HG03558 (cell line): Measurements from ENCODE around the gene WDPCP.
"Not testable (repeated sequence)": the region's sequence is repeated elsewhere in the genome, so short reads cannot be mapped to it uniquely, and the experiment has no call there.

Experiments
- ATAC-seq: cut with Tn5 transposase; IDR thresholded peaks from one replicate; pipeline ENCODE4 v1.9.1; 2021; ENCODE audit warnings: moderate number of reproducible peaks; ENCODE audit not compliant: unreplicated experiment; ENCODE audit errors: extremely low read depth

Gene WDPCP

DNA sequence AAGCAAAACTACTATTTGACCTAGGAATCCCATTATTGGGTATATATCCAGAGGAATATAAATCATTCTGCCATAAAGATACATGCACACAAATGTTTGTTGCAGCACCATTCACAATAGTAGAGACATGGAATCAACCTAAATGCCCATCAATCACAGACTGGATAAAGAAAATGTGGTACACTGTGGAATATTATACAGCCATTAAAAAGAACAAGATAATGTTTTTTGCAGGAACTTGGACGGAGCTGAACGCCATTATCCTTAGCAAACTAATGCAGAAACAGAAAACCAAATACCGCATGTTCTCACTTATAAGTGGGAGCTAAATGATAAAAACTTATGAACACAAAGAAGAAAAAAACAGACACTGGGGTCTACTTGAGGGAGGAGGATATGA, 185.4 kb downstream of the WDPCP start:
- not testable (repeated sequence) for ATAC-seq

DNA sequence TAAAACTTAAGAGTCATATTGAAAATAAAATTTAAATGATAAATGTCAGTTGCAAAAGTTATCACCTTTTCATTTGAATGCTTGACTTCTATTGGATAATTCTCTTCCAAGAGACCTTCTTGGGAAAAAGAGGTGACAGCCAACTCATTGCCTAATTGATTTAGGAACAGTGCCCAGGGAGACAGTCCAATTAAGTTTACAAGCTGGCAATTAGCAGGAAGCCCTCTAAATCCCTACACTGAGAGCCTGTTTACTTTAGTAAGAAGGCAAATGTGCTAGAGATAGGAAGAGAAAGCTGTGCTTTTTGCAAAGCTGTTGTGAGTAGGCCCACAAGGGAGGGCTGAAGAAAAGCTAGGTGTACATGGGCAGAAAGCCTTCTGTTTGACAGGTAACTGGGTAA, 189.1 kb downstream of the WDPCP start:
- no peak for ATAC-seq

DNA sequence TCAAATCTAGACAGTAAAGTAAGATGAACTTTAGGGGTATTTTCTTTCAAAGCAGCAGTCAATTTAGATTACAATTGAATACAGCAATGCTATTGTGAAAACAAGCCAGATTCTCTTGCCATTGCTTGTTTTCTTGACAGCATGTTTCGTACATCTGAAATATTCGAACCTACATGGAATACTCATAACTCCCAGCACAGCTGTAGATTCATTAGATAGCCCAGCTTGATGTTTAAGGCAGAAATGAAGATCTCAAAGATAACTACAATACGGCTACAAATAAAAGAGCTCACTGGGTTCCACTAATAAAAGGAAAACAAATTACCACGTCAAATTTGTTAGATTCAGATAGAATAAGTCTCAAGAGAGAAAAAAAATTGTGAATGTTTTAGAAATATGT, 208.8 kb downstream of the WDPCP start:
- ATAC-seq: no peak

DNA sequence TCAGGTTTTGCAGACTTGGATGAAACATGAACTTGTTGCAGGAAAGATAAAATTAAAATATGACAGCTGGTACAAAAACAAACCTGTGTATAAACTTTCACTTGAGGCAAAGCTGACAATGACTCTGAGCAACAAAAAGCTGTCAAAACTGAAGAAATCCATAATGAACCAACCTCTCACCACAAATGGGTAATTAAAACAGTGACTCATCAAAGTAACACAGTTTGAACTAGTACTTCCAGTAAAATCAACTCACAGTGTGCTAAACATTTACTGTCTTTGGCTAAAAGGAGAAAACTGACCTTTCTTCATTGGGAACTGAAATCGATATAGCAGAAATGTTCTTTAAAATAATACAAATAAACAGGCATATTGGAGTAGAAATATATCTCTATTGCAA, 209.7 kb downstream of the WDPCP start:
- no peak for ATAC-seq

DNA sequence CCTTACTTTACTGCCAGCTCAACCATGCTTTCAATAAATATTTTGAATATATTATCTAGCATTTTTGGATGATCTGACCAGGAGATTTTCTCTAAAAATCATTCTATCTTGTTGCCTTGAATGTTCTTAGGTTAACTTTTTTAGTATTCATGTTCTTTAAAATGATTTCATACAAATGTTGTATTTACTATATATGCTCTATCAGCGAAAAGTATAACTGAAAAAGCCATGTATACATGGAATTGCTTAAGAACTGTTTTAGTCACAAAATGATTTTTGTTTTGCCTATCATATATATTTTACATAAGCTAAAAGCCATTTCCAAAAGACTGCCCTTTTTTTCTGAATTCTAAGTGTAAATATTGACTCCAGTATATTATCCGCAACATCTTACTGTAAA, 213.9 kb downstream of the WDPCP start:
- no peak for ATAC-seq

DNA sequence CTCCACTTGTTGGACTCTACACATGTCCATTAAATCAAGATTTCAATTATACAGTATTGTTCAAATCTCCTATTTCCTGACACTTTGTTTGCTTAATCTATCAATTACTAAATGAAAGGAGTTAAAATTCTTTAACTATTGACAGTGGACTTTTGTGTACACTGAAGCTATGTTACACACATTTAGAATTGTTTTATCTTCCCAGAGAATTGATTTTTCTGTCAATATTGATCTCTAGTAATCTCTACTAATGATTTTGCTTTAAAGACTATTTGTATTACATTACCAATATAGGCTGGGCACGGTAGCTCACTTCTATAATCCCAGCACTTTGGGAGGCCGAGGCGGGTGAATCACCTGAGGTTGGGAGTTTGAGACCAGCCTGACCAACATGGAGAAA, 215.7 kb downstream of the WDPCP start:
- no peak for ATAC-seq

DNA sequence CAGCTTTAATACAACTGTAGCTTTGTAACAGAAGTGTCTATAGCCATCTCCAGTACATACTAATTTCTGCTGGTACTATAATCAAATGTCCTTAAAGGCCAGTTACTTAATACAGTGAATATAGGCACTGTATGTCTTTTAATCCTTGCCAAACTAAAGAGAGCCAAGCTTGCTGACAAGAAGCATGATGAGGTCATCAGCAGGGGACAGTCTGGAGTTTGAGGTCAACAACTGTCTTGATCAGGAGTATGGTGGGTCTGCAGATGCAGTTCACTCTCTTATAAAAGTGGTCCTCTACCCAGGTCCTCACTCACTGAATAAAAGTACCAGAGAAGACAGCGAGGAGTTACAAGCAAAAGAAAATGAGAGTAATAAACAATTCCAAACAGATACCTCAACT, 219.1 kb downstream of the WDPCP start:
- no peak for ATAC-seq

DNA sequence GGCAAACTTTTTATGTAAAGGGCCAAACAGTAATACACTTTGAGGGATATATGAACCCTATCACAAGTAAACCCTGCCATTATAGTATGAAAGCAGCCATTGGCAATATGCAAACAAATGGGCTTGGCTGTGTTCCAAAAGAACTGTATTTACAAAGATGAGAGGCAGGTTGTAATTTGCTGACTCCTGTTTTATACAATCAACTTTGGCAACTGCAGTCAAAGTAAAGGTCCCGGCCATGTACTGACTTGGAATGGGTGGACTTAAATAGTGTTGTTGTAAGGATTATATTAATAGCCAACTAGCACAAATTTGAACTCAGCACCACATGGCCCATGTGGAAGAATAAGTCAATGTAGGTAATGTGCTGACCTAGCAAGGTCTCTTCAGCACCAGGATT, 223.4 kb downstream of the WDPCP start:
- no peak for ATAC-seq

DNA sequence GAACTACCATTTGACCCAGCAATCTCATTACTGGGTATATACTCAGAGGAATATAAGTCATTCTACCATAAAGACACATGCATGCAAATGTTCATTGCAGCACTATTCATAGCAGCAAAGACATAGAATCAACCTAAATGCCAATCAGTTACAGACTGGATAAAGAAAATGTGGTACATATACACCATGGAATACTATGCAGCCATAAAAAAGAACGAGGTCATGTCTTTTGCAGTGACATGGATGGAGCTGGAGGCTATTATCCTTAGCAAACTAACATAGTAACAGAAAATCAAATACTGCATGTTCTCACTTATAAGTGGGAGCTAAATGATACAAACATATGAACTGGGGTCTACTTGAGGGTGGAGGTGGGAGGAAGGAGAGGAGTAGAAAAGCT, 230.6 kb downstream of the WDPCP start:
- ATAC-seq: not testable (repeated sequence)

DNA sequence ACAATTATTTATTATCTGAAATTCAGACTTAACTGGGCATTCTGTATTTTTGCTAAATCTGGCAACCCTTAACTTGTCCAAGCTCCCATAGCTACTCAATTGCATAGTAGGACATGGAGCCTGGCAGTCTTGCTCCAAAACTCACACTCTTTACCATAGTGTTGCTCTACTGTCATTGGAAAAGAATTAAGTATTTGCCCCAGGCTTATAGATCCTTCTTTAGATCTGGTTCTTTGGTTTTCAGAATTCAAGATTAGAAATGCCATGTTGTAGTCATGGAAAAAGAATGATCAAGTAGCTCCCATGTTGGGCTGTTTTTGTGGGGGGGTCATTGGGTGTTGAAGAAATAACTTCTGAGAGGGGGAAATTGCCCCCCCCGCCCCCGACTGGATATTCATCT, 240.9 kb downstream of the WDPCP start:
- ATAC-seq: no peak

DNA sequence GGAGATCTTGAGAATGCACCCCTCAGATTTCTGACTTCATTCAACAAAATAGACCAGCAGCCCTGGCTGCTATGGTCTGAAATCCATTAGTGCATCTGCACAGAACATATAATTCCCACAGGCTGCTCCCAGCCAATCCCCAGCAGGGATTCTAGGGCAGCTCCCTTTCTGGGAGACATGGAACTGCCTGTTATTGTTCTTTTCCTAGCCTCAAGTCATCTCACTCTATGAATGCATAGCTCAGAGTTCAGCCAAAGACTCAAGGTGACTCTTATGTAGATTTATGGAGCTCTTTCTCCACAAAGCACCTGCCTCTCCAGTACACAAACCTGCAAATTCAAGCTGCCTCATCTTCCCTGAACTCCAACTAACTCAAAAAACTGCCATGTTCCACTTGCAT, 241.9 kb downstream of the WDPCP start:
- no peak for ATAC-seq

DNA sequence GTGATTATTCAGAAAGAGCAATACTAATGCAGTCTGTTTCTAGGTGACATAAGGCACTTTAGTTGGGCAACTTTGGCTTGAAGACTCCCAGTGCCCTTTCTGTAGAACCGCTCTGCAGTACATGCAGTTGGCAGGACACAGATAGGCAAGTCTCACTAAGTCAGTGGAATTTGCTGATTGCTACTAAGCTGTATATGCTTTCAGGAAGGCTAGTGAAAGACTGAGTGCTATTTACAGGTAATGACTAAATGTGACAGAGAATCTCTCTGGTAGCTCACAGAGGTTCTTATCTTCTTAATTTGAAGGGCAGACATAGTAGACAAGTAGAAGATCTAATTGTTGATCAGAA, 243.0 kb downstream of the WDPCP start:
- ATAC-seq: no peak

DNA sequence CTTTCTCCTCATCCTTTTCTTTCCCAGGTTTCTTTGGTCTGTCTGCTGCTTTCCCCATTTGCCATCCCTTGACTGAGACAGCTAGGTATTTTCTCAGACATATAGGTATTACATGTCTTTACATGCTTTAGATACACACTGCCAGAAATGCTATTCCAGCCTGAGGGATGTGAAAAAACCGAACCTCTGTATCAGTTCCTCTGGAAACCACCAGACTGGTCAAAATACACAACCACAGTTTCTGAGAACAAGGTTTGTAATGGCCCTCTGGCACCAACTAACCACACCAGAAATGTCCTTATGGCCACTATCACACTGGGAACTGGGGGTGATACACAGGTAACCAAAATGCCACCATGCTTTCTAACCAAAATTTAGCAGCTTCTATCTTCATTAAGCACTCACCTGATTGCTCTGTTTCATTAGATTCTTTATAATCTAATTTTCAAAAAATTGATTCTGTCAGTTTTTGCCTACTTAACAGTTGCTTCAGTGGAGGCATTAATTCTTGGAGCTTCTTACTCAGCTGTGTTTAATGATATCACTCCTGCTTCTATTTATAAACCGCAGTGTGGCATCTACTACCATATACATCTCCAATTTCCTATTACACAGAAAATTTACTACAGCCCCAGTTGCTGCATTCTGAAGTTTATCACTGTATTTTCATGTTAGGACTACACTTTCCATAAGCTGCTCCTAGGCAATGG, 243.5 kb downstream of the WDPCP start:
- ATAC-seq: no peak

DNA sequence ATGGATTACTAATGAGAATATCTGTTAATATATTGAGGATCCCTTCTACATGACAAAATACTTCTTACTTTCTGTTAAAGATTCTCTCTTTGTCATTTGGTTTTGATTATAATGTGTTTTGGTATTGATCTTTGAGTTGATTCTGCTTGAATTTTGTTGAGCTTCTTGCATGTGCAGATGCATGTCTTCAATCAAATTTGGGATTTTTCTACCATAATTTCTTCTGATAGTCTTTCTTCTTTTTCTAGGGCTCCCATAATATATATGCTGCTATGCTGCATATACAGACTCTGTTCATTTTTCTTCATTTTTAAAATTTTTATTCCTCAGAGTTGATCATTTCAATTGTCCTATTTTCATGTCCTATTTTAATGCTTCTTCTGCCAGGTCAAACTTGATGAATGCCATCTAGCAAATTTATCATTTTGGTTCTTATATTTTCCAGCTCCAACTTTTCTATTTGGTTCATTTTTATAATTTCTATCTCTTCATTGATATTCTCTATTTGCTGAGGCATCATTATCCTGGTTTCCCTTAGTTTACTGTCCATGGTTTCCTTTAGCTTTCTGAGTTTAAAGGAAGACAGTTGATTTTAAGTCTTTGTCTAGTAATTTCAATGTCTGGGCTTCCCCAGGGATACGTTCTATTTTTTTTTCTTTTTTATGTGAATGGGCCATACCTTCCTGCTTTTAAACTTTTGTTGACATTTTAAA, 244.7 kb downstream of the WDPCP start:
- no peak for ATAC-seq

DNA sequence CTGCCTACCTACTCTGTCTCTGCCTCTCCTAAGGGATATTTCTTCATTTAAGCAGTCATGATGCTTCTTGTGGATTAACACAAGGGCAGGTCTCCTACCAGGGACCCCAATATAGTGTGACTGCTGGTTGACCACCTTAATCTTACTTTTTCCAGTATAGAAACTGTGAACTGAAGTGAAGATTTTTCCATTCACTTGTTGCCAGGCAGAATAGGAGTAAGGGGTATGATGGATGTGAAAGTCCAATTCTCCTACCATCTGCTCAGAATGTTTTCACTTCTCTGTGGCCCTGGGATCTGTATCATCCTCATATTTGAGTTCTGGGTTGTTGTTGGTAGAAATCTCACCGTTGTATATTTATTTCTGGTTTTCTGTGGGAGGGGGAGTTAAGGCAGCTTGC, 247.8 kb downstream of the WDPCP start:
- no peak for ATAC-seq

DNA sequence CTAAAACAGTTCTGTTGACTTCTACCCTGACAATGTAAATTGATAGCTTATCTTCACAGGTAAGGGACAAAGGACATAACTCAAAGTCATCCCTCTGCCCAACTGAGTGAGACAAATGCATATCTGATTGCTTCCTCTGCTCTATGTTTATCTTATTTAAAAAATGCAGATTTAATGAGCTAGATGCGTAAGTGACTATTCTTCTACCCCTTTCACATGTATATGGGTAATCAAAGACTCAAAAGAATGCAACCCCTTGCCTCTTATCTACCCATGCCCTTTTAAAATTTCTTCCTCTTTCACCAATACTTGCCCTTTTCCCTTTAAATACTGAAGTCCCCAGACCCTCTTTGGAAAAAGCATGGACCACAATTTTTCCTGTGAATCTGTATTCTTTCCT, 253.4 kb downstream of the WDPCP start:
- ATAC-seq: no peak

DNA sequence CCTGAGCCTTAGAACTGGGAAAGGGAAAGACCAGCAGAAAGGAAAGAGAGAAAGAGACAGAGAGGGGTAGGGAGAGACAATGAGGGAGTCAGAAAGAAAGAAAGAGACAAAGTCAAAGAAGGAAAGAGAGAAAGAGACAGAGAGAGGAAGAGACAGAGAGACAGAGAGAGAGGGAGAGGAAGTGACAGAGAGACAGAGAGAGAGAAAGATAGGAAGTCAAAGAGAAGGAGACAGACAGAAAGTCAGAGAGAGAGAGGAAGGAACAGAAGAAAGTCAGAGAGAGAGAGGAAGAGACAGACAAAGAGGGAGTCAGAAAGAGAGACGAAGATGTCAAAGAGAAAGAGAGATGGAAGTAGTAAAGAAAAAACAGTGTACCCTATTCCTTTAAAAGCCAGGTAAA, 261.8 kb downstream of the WDPCP start:
- ATAC-seq: no peak

DNA sequence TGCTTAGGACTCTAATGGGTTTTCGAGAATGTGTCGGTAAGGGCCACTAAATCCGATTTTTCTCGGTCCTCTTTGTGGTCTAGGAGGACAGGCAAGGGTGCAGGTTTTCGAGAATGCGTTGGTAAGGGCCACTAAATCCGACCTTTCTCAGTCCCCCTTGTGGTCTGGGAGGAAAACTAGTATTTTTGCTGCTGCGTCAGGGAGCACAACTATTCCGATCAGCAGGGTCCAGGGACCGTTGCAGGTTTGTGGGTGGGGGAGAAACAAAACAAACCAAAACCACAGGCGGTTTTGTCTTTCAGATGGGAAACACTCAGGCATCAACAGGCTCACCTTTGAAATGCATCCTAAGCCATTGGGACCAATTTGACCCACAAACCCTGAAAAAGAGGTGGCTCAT, 264.6 kb downstream of the WDPCP start:
- not testable (repeated sequence) for ATAC-seq

DNA sequence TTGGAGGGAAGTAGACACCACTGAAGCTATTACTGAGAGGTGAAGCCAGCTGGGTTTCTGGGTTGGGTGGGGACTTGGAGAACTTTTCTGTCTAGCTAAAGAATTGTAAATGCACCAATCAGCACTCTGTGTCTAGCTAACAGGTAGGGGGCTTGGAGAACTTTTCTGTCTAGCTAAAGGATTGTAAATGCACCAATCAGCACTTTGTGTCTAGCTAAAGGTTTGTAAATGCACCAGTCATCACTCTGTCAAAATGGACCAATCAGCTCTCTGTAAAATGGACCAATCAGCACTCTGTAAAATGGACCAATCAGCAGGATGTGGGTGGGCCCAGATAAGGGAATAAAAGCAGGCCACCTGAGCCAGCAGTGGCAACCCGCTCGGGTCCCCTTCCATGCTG, 266.3 kb downstream of the WDPCP start:
- ATAC-seq: not testable (repeated sequence)

DNA sequence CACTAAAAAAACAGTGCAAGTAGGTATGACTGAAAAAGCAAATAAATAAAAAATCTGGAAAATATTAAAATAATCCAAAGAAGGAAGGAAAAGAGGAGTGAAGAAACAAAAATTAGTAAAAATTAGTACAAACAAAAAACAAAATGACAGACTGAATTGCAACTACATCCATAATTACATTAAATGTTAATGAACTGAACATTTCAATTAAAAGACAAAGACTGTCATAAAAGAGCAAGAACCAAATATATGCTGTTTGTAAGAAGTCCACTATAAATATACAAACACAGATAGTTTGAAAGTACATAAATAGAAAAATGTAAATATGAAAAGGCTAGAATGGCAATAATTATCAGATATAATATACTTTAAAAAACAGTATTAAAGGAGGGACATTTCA, 267.6 kb downstream of the WDPCP start:
- no peak for ATAC-seq

DNA sequence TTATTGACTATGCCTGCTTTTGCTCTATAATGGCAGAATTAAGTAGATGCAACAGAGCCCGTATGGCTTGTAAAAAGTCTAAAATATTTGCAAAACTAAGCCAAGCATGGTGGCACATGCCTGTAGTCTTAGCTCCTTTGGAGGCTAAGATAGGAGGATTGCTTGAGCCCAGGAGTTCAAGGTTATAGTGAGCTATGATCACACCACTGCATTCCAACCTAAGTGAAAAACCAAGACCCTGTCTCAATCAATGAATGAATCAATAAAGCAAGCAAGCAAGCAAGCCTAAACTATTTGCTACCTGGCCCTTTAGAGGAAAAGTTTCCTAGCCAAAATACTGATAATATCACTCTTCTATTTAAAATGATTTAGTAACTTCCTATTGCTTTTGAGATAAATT, 277.7 kb downstream of the WDPCP start:
- ATAC-seq: no peak

DNA sequence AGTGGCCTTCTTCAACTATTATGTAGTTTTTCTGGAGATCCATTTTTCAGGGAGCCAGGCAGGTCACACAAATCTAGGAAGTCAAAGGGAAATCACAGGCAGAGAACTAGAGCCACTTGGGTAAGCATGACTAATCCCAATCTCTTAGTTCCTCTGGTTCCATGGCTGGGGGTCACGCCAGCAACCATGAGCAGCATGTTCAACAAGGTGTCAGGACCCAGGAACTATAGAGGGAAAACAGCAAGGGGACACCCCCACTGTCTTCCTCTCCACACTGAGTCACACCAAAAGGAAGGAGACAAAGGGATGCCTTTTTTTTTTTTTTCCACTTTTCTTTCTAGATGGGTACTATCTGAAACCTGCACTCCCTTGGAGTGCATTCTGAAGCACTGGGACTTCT, 286.8 kb downstream of the WDPCP start:
- no peak for ATAC-seq
